H1 (cell line): ENCODE measurements around the gene RBP5. TPM values are rescaled to one million over a fixed set of nuclear protein-coding genes. Genes with fewer than 3 reads are reported as not detected.

Experiments
- EGR1 ChIP-seq: IDR thresholded peaks from 2 replicates; pipeline ENCODE4 v1.6.1; 2011; ENCODE audit warnings: low read depth, low read length, borderline replicate concordance
- POLR2AphosphoS5 ChIP-seq: IDR thresholded peaks from 2 replicates; pipeline ENCODE4 v1.6.1; 2011; ENCODE audit warnings: low read depth, low read length
- ZNF274 ChIP-seq: IDR thresholded peaks from 2 replicates; pipeline ENCODE4 v1.7.0; 2012; ENCODE audit warnings: low read length, borderline replicate concordance; ENCODE audit errors: extremely low read depth
- polyA plus RNA-seq, 7 experiments: library from polyadenylated mRNA; depleted of rRNA in 3 of 7; stranded (reverse) in 5 of 7; unstranded in 2 of 7; fragments of >200 nt in 5 of 7; fragments of 200-250 nt in 2 of 7; gene quantifications; 1 replicate in 5 of 7; 2 replicates in 1 of 7; 4 replicates in 1 of 7; pipeline versions ENCODE4 v1.2.1 to v1.2.3, GENCODE V29; 2011 to 2013; ENCODE audit warnings: missing spikeins in 2 of 7, mixed read lengths in 2 of 7
- total RNA-seq: library from RNA; stranded (reverse); fragmentation: NEBNext Ultra II Directional; extraction: Animal tissue kit (Norgen Biotek cat#: 25700); gene quantifications from 2 replicates; pipeline ENCODE4 v1.2.1, GENCODE V29; 2021

Gene RBP5
- total and polyA plus RNA-seq, 2 of the 8 experiments (the other 6 are each of a cell fraction or from before 2014, with no cell fraction given) = 1.2 to 1.9 TPM

DNA sequence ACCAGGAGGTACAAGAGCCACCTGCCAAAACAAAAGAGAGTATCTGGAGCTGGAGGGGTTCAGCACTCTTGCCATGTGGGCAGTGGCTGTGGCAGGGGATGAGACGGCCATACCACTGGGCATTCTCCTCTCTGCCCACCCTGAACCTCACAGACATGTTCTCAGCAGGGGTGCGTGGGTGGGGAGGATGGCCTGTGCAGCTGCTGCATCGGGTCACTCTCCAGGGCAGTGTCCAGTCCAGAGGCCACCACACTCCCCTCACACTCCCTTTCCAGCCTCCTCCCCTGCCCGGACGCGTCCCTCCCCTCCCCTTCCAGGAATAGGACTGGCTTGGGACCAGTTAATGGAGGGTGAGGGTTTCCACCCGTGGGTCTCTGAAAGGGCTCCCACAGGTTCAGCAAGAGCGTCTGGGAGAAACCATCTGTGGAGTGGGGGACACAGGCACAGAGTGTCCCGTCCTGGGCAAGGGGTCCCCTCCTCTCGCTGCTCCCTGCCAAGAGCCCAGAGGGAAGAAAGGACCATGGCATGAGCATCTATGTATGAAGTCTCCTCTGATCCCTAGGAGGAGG lies 36.9 kb downstream of the RBP5 start (continued):
- TF ChIP-seq EGR1 = no peak
- no peak for TF ChIP-seq ZNF274
- no peak for TF ChIP-seq POLR2AphosphoS5
